ENCODE results near the gene BIN2.
"Not testable (repeated sequence)": the region's sequence is repeated elsewhere in the genome, so short reads cannot be mapped to it uniquely, and the experiment has no call there.

The BIN2 gene

GRCh38 chr12:51307655-51308593, 16.1 kb downstream of the BIN2 start:
- DNase-seq: no peak

GRCh38 chr12:51306507-51306906, 17.5 kb downstream of the BIN2 start:
- no peak for DNase-seq

GRCh38 chr12:51300768-51301167, 23.2 kb downstream of the BIN2 start:
- not testable (repeated sequence) for DNase-seq

GRCh38 chr12:51295651-51296050, 28.3 kb downstream of the BIN2 start:
- no peak for DNase-seq

GRCh38 chr12:51294097-51294496, 29.9 kb downstream of the BIN2 start:
- DNase-seq: not testable (repeated sequence)

GRCh38 chr12:51293696-51294095, 30.3 kb downstream of the BIN2 start:
- DNase-seq: no peak

GRCh38 chr12:51291603-51292513, 32.1 kb downstream of the BIN2 start:
- not testable (repeated sequence) for DNase-seq

- no peak for DNase-seq
Observed at GRCh38 chr12:51285843-51286242, 38.1 kb downstream of the BIN2 start.

- DNase-seq: no peak
Observed at GRCh38 chr12:51281202-51281924, 42.6 kb downstream of the BIN2 start.

- no peak for DNase-seq
Observed at GRCh38 chr12:51275088-51275487, 48.9 kb downstream of the BIN2 start.

GRCh38 chr12:51272810-51273209, 51.2 kb downstream of the BIN2 start:
- not testable (repeated sequence) for DNase-seq

- no peak for DNase-seq
Observed at GRCh38 chr12:51270951-51271518, 52.9 kb downstream of the BIN2 start.

GRCh38 chr12:51270067-51270950, 53.7 kb downstream of the BIN2 start, which contains the start of gene SMAGP:
SMAGP (minus strand) TSS chr12:51270415; CDS start chr12:51269278, 1,137 bp downstream.
- DNase-seq: no peak

- no peak for DNase-seq
Observed at GRCh38 chr12:51269174-51270066, 54.6 kb downstream of the BIN2 start.

GRCh38 chr12:51265024-51265423, 59.0 kb downstream of the BIN2 start:
- DNase-seq: no peak

- no peak for DNase-seq
Observed at GRCh38 chr12:51264297-51264696, 59.7 kb downstream of the BIN2 start.

GRCh38 chr12:51263341-51263740, 60.6 kb downstream of the BIN2 start:
- no peak for DNase-seq

- DNase-seq: no peak
Observed at GRCh38 chr12:51262758-51263177, 61.2 kb downstream of the BIN2 start.

- DNase-seq: not testable (repeated sequence)
Observed at GRCh38 chr12:51259600-51259999, 64.4 kb downstream of the BIN2 start.

GRCh38 chr12:51254536-51254935, 69.4 kb downstream of the BIN2 start:
- DNase-seq: no peak

Measured in NCI-H446 (cell line).